GM12872 (cell line): ENCODE data around the gene SMC4.

ENCODE experiments used
- TF ChIP-seq, protein P1 (sequence below): IDR thresholded peaks from 3 replicates; pipeline ENCODE4 v1.5.1; 2011; ENCODE audit warnings: low read depth, mild to moderate bottlenecking, low read length, moderate library complexity; ENCODE audit not compliant: insufficient read depth

SMC4 gene

DNA sequence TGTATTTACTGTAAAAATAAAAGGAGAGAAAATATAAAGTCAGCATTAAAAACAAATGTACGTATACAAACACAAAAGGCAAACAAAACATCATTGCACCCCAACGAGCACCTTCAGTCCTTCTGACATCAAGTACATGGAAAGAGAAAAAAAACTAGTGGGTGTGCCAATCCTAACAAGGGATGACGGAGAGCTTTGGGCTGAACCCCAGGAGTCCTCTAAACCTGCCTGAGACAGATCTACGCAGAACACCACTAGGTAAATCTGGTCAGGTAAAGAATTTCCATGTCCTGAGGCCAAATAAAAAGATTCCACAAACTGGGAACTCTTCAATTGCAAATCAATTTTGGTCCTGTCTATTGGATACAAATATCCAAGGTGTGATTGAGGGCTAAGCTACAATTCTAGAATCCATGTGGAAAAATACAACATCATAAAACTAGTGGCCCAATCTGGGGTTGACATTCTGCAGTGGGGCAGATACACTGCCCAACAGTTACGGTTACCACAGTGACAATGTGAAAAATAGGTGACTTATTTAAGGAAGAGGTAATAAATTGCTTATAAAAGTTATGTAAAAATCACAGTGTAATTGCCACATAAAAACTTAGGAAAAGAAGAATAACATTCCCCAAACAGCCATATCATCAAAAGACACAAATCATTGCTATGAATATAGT is 14.7 kb upstream of the SMC4 start:
- TF ChIP-seq, protein P1, sequence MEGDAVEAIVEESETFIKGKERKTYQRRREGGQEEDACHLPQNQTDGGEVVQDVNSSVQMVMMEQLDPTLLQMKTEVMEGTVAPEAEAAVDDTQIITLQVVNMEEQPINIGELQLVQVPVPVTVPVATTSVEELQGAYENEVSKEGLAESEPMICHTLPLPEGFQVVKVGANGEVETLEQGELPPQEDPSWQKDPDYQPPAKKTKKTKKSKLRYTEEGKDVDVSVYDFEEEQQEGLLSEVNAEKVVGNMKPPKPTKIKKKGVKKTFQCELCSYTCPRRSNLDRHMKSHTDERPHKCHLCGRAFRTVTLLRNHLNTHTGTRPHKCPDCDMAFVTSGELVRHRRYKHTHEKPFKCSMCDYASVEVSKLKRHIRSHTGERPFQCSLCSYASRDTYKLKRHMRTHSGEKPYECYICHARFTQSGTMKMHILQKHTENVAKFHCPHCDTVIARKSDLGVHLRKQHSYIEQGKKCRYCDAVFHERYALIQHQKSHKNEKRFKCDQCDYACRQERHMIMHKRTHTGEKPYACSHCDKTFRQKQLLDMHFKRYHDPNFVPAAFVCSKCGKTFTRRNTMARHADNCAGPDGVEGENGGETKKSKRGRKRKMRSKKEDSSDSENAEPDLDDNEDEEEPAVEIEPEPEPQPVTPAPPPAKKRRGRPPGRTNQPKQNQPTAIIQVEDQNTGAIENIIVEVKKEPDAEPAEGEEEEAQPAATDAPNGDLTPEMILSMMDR = no peak

DNA sequence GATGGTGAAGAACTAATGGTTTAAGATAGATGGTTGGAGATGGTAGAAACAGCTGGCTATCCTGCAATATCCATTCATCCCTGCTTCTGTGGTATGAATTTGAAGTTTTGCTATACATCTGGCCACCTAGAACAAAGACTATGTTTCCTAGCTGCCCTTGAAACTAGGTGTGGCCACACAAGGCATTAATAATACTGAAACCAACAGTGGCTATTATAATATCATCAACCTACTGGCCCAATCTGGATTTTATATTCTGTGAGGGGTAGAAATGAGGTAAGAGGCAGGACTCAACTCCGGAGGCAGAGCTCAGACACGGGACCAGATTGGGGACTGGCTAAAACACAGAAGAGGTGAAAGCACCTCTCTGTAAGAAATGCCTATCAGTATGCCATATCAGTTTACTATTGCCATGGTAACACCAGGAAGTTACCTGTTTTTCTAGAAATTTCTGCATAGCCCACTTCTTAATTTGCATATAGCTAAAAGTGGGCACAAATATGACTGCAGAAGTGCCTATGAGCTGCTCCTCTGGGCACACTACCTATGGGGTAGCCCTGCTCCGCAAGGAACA is 8.8 kb upstream of the SMC4 start:
- TF ChIP-seq, protein P1 = no peak

DNA sequence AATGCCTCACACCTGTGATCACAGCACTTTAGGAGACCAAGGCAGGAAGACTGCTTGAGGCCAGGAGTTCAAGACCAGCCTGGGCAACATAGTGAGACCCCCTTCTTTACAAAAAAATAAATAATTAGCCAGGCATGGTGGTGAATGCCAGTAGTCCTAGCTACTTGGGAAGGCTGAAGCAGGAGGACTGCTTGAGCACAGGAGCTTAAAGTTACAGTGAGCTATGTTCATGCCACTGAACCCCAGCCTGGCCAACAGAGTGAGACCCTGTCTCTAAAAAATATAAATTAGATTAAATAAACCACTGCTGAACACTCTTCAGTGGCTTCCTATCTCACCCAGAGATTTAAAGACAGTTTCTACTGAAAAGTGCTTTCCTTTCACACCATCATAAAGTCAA is 6.7 kb upstream of the SMC4 start:
- TF ChIP-seq, protein P1 = no peak

DNA sequence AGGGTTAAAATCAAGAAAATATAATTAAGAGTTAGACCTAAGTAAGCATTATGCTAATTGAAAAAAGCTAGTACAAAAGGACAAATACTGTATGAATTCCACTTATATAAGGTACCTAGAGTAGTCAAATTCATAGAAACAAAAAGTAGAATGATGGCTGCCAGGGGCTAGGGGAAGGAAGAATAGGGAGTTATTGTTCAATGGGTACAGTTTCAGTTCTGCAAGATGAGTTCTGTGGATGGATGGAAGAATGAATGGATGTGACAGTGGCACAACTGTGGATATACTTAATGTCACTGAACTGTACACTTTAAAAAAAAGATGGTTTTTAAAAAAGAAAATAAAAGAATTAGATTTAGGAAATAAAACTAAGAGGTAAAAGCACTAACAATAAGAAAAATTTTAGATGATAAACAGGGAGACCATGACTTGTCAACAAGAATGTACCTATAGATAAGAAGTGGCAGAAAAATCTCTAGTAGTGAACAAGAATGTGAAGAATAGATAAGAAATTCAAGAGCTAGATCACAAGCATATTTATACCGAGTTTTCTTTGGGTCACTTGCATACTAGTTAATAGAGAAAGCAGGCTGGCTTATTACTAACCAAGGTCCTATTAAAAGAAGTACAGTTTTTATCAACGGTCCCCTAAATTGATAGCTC is 6.0 kb upstream of the SMC4 start:
- TF ChIP-seq, protein P1 = no peak

DNA sequence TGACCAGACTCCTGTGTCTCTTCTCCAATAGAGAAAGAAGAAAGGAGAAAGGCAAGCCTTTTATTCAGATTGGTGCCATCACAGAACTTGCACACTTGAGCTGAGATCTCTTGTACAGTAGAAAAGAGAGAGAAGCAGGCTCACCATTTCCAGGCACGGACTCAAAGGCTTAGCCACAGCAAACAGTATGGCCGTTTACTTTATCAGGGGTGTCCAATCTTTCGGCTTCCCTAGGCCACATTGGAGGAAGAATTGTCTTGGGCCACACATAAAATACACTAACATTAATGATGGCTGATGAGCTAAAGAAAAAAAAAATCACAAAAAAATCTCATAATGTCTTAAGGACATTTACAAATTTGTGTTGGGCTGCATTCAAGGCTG is 5.4 kb upstream of the SMC4 start:
- TF ChIP-seq, protein P1 = no peak

DNA sequence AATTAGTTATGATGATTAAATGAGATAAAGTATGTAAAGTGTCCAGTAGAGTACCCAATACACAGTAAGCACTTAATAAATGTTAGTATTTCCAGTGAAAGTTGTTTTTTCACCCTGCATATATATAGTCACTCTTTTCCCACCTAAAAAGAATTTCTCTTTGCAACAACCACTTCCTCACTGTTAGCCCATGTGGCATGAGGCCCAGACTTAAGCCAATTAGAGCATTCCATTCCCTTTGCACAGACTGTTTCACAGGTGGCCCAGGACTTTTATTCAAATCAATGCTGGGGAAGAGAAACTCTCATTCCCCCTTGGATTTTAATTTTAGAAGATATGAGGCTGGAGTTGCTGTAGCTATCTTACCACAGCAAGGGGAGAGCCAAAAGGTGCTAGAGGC is 4.2 kb upstream of the SMC4 start:
- TF ChIP-seq, protein P1 = no peak

DNA sequence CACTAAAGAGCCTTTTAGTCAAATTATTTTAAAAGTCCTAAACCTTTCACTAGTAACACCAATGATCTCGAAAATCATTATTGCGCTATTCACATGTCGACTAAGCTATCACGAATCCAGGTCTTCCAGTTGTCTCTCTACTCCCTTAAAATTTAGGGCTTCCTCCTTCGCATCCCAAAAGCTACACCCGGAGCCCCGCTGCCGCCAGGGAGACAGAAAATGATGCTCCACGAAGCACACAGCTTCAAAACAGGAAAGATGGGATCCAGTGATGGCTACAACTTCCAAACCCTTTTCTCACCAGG is 678 bp upstream of the SMC4 start:
- TF ChIP-seq, protein P1 = no peak
